Karpas-422 (cell line): ENCODE measurements around the gene SLC26A6. TPM values are rescaled to one million over a fixed set of nuclear protein-coding genes. Genes with fewer than 3 reads are reported as not detected.

ENCODE experiments used
- DNase-seq: peaks from one replicate; pipeline ENCODE4 v3.0.0-alpha.2; 2015
- H2AFZ ChIP-seq: fragments of 200-600 bp; sonication (generic); 2 replicates; pipeline ENCODE4 v1.6.1; 2014; ENCODE audit warnings: antibody characterized with exemption, low read length, mixed read lengths
- H3K27ac ChIP-seq: fragments of 200-600 bp; sonication (generic); 2 replicates; pipeline ENCODE4 v1.5.1; 2014; ENCODE audit warnings: mild to moderate bottlenecking, low read length, moderate library complexity
- H3K27me3 ChIP-seq: fragments of 200-600 bp; sonication (generic); 2 replicates; pipeline ENCODE4 v1.6.1; 2014; ENCODE audit warnings: low read length, mixed read lengths
- H3K36me3 ChIP-seq: fragments of 200-600 bp; sonication (generic); 2 replicates; pipeline ENCODE4 v1.6.1; 2014; ENCODE audit warnings: low read length, mixed read lengths; ENCODE audit not compliant: insufficient read depth
- H3K4me1 ChIP-seq: fragments of 200-600 bp; sonication (generic); 2 replicates; pipeline ENCODE4 v1.6.1; 2014; ENCODE audit warnings: mild to moderate bottlenecking, low read length, mixed read lengths
- H3K4me2 ChIP-seq: fragments of 200-600 bp; sonication (generic); 2 replicates; pipeline ENCODE4 v1.6.1; 2014; ENCODE audit warnings: low read length, low read depth, mild to moderate bottlenecking; ENCODE audit not compliant: poor library complexity, severe bottlenecking
- H3K4me3 ChIP-seq: fragments of 200-600 bp; sonication (generic); 2 replicates; pipeline ENCODE4 v1.5.1; 2014; ENCODE audit warnings: mild to moderate bottlenecking, antibody characterized with exemption, low read length, mixed read lengths
- H3K79me2 ChIP-seq: fragments of 200-600 bp; sonication (generic); 2 replicates; pipeline ENCODE4 v1.6.1; 2014; ENCODE audit warnings: mild to moderate bottlenecking, low read length, mixed read lengths
- H3K9ac ChIP-seq: fragments of 200-600 bp; sonication (generic); 2 replicates; pipeline ENCODE4 v1.6.0; 2014; ENCODE audit warnings: low read length
- H3K9me2 ChIP-seq: fragments of 200-600 bp; sonication (generic), shearing (Covaris generic); replicated peaks from 2 replicates; pipeline ENCODE4 v1.6.0; 2014; ENCODE audit warnings: mild to moderate bottlenecking, low read length, moderate library complexity; ENCODE audit not compliant: insufficient read depth
- H3K9me3 ChIP-seq: fragments of 300-700, 200-600 bp; sonication (generic); 2 replicates; pipeline ENCODE4 v1.6.1; 2014; ENCODE audit warnings: low read length, mixed read lengths
- H4K20me1 ChIP-seq: fragments of 200-600 bp; sonication (generic); 2 replicates; pipeline ENCODE4 v1.6.1; 2014; ENCODE audit warnings: mild to moderate bottlenecking, antibody characterized with exemption, low read length, low read depth; ENCODE audit not compliant: insufficient read depth
- total RNA-seq: library from RNA; depleted of rRNA; stranded (reverse); fragments of >200 nt; shearing (Covaris generic); gene quantifications from 2 replicates; pipeline ENCODE4 v1.2.3, GENCODE V29; 2014; ENCODE audit warnings: low replicate concordance

The SLC26A6 gene
- total RNA-seq, 1 experiment from 2014 or later: 52.7 TPM

DNA sequence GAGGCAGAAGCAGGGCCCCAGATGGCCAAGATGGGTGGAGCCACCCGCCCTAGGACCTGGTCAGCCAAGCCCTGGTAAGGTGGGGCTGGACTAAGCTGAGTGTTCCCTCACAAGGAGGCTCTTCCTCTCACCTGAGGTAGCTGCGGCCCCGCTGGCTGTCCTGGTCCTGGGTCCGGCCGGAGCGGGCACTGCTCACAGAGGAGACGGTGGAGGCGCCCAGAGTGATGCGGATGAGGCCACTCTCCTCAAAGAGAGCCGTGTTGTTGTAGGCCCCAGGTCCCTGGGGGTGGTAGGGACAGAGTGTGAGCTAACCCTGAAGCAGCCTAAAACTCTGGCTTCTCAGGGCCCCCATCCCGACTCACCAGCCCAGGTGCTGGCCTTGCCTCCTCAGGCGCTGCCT lies 7.3 kb upstream of the SLC26A6 start:
- DNase-seq: no peak
- H3K27me3 ChIP-seq: no peaks in the 10 kb centered on the region
- H3K9me3 ChIP-seq: no peaks in the 10 kb centered on the region
- no peaks in the 10 kb centered on the region for H4K20me1 ChIP-seq
- H3K4me1 ChIP-seq: no peaks in the 10 kb centered on the region
- no peak overlapping the region for H3K4me2 ChIP-seq
- no peak overlapping the region for H3K4me3 ChIP-seq
- H3K36me3 ChIP-seq: no peaks in the 10 kb centered on the region
- no peak overlapping the region for H3K9ac ChIP-seq
- no peak overlapping the region for H2AFZ ChIP-seq
- no peaks in the 10 kb centered on the region for H3K79me2 ChIP-seq
- no peak overlapping the region for H3K27ac ChIP-seq
- no peaks in the 10 kb centered on the region for H3K9me2 ChIP-seq

DNA sequence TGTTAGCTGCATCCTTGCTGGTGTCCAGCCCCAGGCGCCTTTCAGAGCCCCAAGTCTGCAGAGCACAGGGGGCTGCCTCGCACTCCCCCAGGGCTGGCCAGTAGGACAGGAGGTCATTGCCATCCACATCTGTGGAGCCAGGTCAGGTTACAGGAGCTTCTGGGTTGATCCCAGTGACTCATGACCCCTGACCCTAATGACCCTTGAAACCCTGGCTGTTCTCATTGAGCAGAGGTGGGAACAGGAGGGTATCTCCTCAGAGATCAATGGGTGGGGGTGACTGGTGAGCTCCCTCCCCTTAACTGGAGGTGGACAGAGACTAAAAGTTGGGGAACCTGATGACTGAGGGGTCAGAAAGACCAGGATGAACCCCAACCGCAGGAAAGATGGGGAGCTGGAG lies 6.1 kb upstream of the SLC26A6 start:
- Histone ChIP-seq H2AFZ (no peak overlapping the region), H3K4me3 (no peak overlapping the region), H3K9ac (no peak overlapping the region), H3K9me2 (no peaks in the 10 kb centered on the region), H4K20me1 (no peaks in the 10 kb centered on the region), H3K9me3 (no peaks in the 10 kb centered on the region), H3K27me3 (no peaks in the 10 kb centered on the region), H3K36me3 (no peaks in the 10 kb centered on the region), H3K4me1 (peaks cover 5% of the 10 kb centered on the region), H3K27ac (no peak overlapping the region), H3K79me2 (no peaks in the 10 kb centered on the region), H3K4me2 (no peak overlapping the region)
- no peak for DNase-seq

DNA sequence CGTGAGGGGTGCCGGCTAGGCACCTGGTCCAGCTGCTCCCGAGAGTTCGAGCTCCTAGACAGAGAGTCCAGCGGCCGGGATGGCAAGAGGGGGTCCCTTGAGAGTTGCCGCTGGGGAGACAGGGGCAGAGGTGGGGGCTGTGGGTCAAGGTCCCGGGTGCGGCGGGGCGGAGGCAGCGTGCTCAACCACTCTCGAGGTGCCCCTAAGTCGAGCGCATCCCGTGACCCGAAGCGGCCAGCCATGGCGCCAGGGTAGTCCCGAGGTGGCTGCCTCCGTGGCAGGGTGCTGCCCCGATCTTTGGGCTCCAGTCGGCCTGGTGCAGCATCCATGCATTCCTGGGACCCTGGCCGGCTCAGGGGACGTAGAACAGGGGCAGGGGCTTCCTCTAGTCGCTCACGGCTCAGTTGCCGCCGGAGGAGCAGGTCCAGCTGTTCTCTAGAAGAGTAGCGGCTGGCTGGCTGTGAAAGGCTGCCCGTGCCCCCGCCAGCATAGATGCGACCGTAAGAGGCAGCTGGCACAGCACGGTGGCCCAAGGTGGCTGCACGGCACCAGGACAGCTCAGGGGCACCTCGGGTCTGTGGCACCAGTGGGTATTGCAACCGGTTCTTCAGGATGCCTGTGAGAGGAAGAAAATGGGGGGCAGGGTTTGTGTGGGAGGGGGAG lies 4.8 kb upstream of the SLC26A6 start:
- Histone ChIP-seq H4K20me1 (no peaks in the 10 kb centered on the region), H3K9ac (no peak overlapping the region), H2AFZ (no peak overlapping the region), H3K27ac (no peak overlapping the region), H3K4me1 (peaks cover 11% of the 10 kb centered on the region), H3K4me3 (no peak overlapping the region), H3K9me3 (no peaks in the 10 kb centered on the region), H3K79me2 (peaks cover under 1% of the 10 kb centered on the region; the same call in 1 of the 2 replicates), H3K4me2 (no peak overlapping the region), H3K27me3 (no peaks in the 10 kb centered on the region), H3K36me3 (no peaks in the 10 kb centered on the region), H3K9me2 (no peaks in the 10 kb centered on the region)
- no peak for DNase-seq

DNA sequence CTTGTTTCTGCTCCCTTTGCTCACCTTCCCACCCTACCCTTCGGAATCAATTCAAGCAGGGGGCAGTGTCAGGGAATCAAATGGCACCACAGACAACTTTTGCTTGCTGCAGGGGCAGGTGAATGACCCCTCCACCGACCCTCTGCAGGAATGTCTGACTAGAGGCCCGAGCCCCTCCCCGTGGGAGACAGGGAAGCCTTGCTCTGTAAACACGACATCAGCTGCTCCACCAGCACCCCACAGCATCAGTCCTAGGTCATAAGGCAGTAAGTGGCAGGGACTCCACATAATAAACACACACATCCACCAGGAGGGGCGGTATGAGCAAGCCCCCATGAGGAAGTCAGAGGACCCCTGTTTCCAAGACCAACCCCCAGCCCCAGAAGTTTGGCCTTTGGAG lies 2.0 kb upstream of the SLC26A6 start:
- Histone ChIP-seq H4K20me1 (no peaks in the 10 kb centered on the region), H3K9me2 (no peaks in the 10 kb centered on the region), H3K79me2 (peaks cover 17% of the 10 kb centered on the region), H3K4me3 (no peak overlapping the region), H3K9ac (no peak overlapping the region), H3K9me3 (no peaks in the 10 kb centered on the region), H3K27me3 (no peaks in the 10 kb centered on the region), H2AFZ (no peak overlapping the region), H3K27ac (no peak overlapping the region), H3K4me2 (no peak overlapping the region), H3K36me3 (no peaks in the 10 kb centered on the region; the same call in 1 of the 2 replicates), H3K4me1 (peaks cover 21% of the 10 kb centered on the region)
- DNase-seq: no peak

DNA sequence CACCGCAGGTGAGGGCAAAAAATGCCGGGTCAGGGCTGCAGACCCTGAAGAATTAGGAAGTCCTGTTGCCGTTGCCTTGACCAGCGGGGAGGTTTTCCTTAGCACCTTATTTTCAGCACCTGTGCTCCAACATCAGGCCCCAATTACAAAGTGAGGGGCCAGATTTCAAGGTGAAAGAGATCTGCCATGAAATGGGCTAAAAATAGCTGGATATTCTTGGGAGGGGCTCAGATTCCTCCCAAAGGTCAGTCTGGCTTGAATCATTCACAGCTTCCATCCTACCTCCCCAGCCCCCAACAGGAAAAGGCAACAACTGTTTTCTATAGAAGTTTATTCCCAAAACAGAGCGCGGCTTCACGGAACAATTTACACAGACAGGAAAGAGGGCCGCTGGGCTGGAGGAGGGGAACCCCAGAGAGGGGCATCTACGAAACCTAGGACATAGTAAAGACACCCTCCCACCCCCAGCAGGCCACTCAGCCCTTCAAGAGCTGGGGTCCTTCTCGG lies 941 bp upstream of the SLC26A6 start:
- Histone ChIP-seq H3K4me2 (peak overlapping the region; percentile 99), H3K9me2 (no peaks in the 10 kb centered on the region), H3K4me1 (peaks cover 21% of the 10 kb centered on the region), H2AFZ (peak overlapping the region; percentile 51; the same call in 1 of the 2 replicates), H3K27ac (peak overlapping the region; percentile 23; the same call in 1 of the 2 replicates), H4K20me1 (no peaks in the 10 kb centered on the region), H3K79me2 (peaks cover 17% of the 10 kb centered on the region), H3K36me3 (no peaks in the 10 kb centered on the region; the same call in 1 of the 2 replicates), H3K27me3 (no peaks in the 10 kb centered on the region), H3K9me3 (no peaks in the 10 kb centered on the region), H3K4me3 (peak overlapping the region; percentile 96), H3K9ac (peak overlapping the region; percentile 97)
- DNase-seq: no peak

DNA sequence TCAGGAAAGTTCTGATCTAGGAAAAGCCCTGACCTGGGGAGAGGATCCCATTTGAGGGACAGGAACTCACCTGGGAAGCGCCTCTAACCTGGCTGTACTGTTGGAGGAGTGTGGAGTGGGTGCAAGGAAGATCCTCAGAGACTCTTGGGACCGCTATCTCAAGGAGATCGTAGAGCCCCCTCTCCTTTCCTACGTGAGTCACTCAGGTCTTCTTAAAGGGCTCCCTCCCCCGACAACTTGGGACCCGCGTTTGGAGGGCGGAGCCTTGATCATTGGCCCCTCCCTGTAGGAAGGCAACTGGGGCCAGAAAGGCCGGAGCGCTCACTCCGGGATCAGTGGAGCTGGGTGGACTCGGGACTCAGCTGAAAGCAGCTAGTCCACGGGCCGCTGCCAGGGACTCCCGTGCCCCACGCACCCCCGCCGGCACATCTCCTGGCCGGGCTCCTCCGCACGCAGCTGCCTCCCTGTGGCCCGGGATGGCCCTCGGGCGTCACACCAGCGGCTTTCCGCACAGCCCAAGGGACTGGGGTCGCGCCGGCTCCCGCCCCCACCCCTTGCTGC lies 520 bp downstream of the SLC26A6 start:
- Histone ChIP-seq H3K9ac (peak overlapping the region; percentile 97), H3K4me1 (peaks cover 21% of the 10 kb centered on the region), H3K4me3 (peak overlapping the region; percentile 96), H3K4me2 (peak overlapping the region; percentile 99), H3K36me3 (no peaks in the 10 kb centered on the region; the same call in 1 of the 2 replicates), H4K20me1 (no peaks in the 10 kb centered on the region), H3K79me2 (peaks cover 17% of the 10 kb centered on the region), H3K27me3 (no peaks in the 10 kb centered on the region), H3K9me3 (no peaks in the 10 kb centered on the region), H2AFZ (peak overlapping the region; percentile 78; the same call in 1 of the 2 replicates), H3K27ac (peak overlapping the region; percentile 73), H3K9me2 (no peaks in the 10 kb centered on the region)
- peak; percentile 86 for DNase-seq

DNA sequence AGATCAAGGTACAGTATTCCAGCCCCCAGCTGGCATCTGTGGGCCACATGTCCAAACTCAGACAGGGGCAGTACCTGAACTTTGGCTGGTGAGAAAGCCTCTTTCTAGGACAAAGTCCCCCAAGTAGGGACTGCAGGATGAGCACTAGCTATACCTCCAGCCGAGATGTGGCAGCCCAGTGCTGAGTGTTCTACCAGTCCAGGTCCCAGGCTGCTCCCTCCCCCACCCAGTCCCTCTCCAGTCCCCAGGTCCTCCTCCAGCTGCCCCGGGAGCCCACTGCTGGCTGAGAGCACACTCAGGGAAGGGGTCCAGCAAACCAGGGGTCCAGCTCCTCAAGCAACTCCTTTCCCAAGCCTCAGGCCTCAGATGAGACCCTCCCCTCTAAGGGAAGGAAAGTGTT lies 1.5 kb downstream of the SLC26A6 start:
- Histone ChIP-seq H3K4me2 (peak overlapping the region; percentile 99), H3K9ac (peak overlapping the region; percentile 97)
- no peak for DNase-seq

DNA sequence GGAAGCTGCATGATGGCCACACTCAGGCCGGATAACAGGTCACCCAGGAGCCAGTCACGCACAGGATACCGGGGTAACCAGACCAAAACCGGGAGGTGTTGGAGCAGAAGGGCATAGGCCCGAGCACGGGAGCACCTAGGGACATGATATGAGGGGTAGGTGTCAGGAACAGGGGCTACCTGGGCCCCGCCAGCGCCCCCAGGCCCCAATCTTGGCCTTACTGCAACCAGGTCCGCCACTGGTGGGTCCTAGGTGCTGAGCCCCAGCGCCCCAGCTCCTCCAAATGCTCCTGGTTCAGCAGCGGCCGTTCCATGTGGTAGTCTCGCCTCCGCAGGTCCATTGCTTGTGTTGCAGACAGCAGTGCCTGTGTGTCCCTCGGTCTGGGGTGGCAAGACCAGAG lies 2.0 kb downstream of the SLC26A6 start:
- Histone ChIP-seq H3K9me2 (no peaks in the 10 kb centered on the region), H3K4me1 (peaks cover 21% of the 10 kb centered on the region), H3K27ac (no peak overlapping the region), H2AFZ (no peak overlapping the region), H3K27me3 (no peaks in the 10 kb centered on the region), H3K79me2 (peaks cover 17% of the 10 kb centered on the region), H3K4me2 (no peak overlapping the region), H3K9me3 (no peaks in the 10 kb centered on the region), H3K9ac (no peak overlapping the region), H4K20me1 (no peaks in the 10 kb centered on the region), H3K4me3 (no peak overlapping the region), H3K36me3 (no peaks in the 10 kb centered on the region; the same call in 1 of the 2 replicates)
- DNase-seq: no peak

More for the DNA sequence above, 1.5 kb downstream of the SLC26A6 start:
- no peak overlapping the region for H2AFZ ChIP-seq
- no peaks in the 10 kb centered on the region for H3K27me3 ChIP-seq
- H3K79me2 ChIP-seq: peaks cover 17% of the 10 kb centered on the region
- H3K9me2 ChIP-seq: no peaks in the 10 kb centered on the region
- no peaks in the 10 kb centered on the region; the same call in 1 of the 2 replicates for H3K36me3 ChIP-seq
- peak overlapping the region; percentile 96; the same call in 1 of the 2 replicates for H3K4me3 ChIP-seq
- H3K27ac ChIP-seq: no peak overlapping the region
- peaks cover 21% of the 10 kb centered on the region for H3K4me1 ChIP-seq
- no peaks in the 10 kb centered on the region for H4K20me1 ChIP-seq
- H3K9me3 ChIP-seq: no peaks in the 10 kb centered on the region
